ENCODE measurements around the gene CELSR1.
"Not testable (repeated sequence)": the region's sequence is repeated elsewhere in the genome, so short reads cannot be mapped to it uniquely, and the experiment has no call there.

Gene CELSR1

DNA sequence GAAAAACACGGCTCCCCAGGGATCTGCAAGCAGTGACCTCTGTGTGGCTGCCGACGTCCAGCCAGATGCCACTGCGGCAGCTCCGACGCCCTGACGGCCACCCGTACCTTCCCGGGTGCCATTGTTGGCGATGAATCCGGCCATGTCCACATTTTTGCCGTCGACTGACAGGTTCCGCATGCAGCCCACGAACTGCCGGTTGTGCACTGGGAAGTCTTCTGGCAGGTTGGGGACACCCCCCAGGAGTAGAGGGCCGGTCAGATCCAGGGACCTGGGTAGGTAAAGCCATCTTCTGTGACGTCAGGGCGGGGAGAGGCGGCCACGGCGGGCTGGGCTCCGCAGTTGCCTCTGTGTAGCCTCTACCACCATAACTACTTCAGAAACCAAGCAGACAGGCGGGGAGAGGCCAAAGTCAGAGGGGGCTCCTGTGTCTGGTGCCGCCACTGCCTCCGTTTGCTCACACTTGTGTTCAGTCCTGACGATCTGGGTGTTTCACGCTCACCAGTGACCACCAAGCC, 127.1 kb downstream of the CELSR1 start:
- Mint-ChIP-seq H3K4me1 (ENCODE audit: low read depth in 2 of 2) (no peaks in the 10 kb centered on the region), H3K27me3 (peaks cover 26 to 30% of the 10 kb centered on the region in 2 donors), H3K4me3 (no peak overlapping the region), H3K36me3 (ENCODE audit: insufficient read depth) (peaks cover 6% of the 10 kb centered on the region), H3K27ac (no peak overlapping the region), H3K9me3 (no peaks in the 10 kb centered on the region)
- DNase-seq (no peak), ATAC-seq (replicated peaks) (no peak)

DNA sequence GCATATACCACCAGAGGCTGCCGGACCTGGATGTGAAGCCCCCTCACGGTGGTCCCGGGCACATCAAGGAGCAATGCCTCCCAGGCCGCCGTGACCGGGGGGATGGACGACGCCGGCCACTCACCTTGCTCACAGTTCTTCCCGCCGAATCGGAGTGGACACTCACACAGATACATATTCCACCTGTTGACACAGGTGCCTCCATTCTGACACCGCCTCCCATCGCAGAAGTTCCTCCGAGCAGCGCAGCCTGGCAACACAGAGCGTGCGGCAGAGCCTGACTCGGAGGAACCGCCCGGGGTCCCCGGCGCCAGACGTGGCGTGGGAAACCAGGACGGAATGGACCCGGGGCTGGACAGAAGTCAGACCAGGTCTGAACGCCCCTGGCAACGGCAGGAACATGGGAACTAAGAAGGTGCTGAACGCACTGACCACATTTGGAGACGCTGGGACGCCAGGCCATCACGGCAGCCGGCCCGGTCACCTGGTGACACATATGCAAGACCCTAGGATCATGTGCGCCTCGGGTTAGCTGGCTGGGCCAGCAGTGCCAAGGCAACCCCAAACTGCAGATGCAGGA, 127.7 kb downstream of the CELSR1 start:
- no peak overlapping the region for H3K27ac Mint-ChIP-seq
- no peak for DNase-seq
- peaks cover 26 to 30% of the 10 kb centered on the region in 2 donors for H3K27me3 Mint-ChIP-seq
- no peaks in the 10 kb centered on the region for H3K9me3 Mint-ChIP-seq
- no peak overlapping the region for H3K4me3 Mint-ChIP-seq
- peaks cover 6% of the 10 kb centered on the region for H3K36me3 Mint-ChIP-seq (ENCODE audit: insufficient read depth)
- peaks cover 0 to 1% of the 10 kb centered on the region in 2 donors for H3K4me1 Mint-ChIP-seq (ENCODE audit: low read depth in 2 of 2)
- ATAC-seq (replicated peaks): no peak

DNA sequence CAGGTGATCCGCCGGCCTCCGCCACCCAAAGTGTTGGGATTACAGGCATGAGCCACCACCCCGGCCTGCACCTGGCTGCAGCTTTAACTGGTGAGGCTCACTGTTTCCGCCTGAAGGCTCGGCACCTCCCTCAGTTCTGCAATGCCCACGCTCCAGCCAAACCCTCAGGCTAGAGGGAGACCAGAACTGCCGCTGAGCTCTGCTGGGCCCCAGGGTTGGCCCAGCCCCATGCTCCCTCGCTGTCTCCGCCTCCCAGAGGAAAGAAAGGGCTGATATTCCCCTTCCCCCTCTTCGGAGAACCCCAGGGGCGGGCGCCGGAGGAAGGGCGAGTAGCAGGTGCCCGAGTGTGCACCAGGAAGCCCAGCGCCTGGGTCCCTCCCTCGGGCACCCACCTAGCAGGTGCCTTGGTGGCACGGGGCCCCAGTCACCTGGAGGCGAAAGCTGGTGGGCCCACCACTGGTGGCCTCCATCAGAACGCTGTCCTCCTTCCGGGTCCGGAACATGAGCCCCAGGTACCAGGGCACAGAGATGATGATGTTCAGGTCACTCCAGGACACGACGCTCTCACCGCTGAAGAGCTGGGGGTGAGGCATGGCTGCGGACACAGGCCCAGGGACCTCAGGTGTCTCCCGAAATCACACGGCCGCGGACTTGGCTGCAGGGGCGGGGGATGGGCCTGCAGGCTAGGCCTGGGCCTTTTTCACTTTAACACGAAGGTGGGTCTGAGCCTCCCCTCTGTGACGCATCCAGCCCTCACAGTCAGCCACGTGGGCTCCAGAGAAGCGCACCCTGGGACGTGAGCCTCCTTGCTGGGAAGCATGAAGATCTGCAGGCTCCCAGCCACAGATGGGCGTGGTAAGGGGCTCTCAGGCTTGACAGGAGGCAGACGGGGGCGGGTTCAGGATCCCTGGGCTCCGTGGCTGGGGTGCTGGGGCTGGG, 128.6 kb downstream of the CELSR1 start:
- Mint-ChIP-seq H3K27me3 (peaks cover 25 to 30% of the 10 kb centered on the region in 2 donors), H3K27ac (no peak overlapping the region), H3K36me3 (ENCODE audit: insufficient read depth) (peaks cover 9% of the 10 kb centered on the region), H3K9me3 (no peaks in the 10 kb centered on the region), H3K4me1 (ENCODE audit: low read depth in 2 of 2) (peaks cover 4 to 10% of the 10 kb centered on the region in 2 donors), H3K4me3 (no peak overlapping the region)
- DNase-seq (no peak), ATAC-seq (replicated peaks) (no peak)

DNA sequence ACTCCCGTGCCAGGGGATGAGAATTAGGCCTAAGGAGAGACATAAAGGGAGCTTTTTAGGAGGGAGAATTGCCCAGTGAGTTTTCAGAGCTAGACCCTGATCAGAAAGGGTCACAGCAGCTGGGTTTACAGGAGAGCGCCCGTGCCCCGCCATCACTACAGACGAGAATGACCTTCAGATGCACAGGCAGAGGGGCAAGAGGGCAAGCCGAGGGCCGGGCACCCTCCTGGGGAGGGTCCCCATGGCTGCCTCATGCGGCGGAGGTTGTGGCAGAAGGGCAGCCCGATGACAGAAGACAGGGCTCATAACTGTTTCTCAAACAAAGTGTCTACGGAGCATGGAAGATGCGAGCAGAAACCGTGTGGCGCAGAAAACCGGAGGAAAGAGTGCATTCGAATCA, 129.7 kb downstream of the CELSR1 start:
- H3K4me3 Mint-ChIP-seq: no peak overlapping the region
- ATAC-seq (replicated peaks): no peak
- no peak overlapping the region for H3K27ac Mint-ChIP-seq
- H3K9me3 Mint-ChIP-seq: no peaks in the 10 kb centered on the region
- DNase-seq: no peak
- H3K36me3 Mint-ChIP-seq (ENCODE audit: insufficient read depth): peaks cover 20% of the 10 kb centered on the region
- H3K27me3 Mint-ChIP-seq: peaks cover 14 to 22% of the 10 kb centered on the region in 2 donors
- H3K4me1 Mint-ChIP-seq (ENCODE audit: low read depth in 2 of 2): peaks cover 11 to 21% of the 10 kb centered on the region in 2 donors

DNA sequence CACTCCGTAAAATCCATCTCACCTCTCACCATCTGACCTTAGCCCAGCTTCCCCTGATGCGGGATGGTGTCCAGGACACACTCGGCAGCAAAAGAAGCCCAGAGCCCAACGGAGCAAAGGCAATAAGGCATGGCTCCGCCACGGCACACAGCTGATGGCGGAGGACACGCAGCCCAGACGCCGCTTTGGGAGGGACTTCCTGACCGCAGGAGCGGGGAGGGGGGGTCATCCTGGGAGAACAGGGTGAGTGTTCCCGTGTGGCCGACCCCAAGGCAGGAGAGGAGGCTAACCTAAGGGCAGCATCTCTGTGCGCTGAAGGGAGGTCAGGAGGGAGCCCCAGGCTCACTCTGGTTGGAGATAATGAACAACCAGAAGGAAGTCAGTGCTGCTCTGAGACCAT, 130.6 kb downstream of the CELSR1 start:
- Mint-ChIP-seq H3K4me3 (no peak overlapping the region), H3K4me1 (ENCODE audit: low read depth in 2 of 2) (peaks cover 18 to 27% of the 10 kb centered on the region in 2 donors), H3K36me3 (ENCODE audit: insufficient read depth) (peaks cover 21% of the 10 kb centered on the region), H3K27me3 (peaks cover 8 to 17% of the 10 kb centered on the region in 2 donors), H3K9me3 (no peaks in the 10 kb centered on the region), H3K27ac (no peak overlapping the region)
- no peak for DNase-seq
- ATAC-seq (replicated peaks): no peak

DNA sequence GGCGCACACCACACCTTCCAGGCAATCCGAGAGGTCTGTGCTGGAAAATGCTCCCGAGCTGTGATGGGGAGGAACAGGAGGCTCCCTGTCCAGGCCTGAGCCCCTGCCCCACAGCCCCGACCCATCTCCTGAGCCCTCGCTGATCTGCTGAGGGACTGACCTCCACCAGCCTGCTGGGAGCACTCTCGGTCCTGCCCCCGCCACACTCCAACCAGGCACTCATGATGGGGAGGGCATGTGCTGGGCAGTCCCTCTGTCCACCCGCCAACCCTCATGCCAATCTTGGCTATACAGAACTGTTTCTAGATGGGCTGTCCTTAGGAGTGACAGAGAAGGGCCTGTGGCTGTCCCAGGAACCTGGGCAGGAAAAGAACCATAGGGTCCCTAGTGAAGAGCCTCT, 131.1 kb downstream of the CELSR1 start:
- H3K27me3 Mint-ChIP-seq: peaks cover 8 to 17% of the 10 kb centered on the region in 2 donors
- no peaks in the 10 kb centered on the region for H3K9me3 Mint-ChIP-seq
- peaks cover 18 to 27% of the 10 kb centered on the region in 2 donors for H3K4me1 Mint-ChIP-seq (ENCODE audit: low read depth in 2 of 2)
- ATAC-seq (replicated peaks) (no peak), DNase-seq (no peak)
- peaks cover 21% of the 10 kb centered on the region for H3K36me3 Mint-ChIP-seq (ENCODE audit: insufficient read depth)
- H3K4me3 Mint-ChIP-seq: no peak overlapping the region
- no peak overlapping the region for H3K27ac Mint-ChIP-seq

DNA sequence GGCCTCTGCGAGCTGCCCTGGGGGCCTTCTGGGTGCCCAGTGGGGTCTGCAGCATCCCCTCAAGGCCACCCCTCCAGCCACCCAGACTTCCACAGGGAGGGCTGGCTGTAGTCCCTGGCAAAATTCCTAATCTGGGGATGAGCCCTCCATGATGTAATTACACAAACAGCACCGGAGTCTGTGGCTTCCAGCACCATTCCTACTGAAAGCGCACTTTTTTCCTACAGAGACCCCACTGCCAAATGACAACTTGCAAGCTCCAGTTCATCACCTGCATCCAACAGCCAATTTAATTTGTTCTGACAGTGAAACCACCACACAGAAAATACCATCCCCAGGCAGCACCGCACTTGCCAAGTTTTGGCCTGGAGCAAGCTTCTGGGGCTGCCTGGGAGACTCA, 131.5 kb downstream of the CELSR1 start:
- no peaks in the 10 kb centered on the region for H3K9me3 Mint-ChIP-seq
- H3K4me1 Mint-ChIP-seq (ENCODE audit: low read depth in 2 of 2): peaks cover 18 to 27% of the 10 kb centered on the region in 2 donors
- peaks cover 4 to 13% of the 10 kb centered on the region in 2 donors for H3K27me3 Mint-ChIP-seq
- H3K4me3 Mint-ChIP-seq: no peak overlapping the region
- no peak overlapping the region for H3K27ac Mint-ChIP-seq
- ATAC-seq (replicated peaks) (no peak), DNase-seq (no peak)
- H3K36me3 Mint-ChIP-seq (ENCODE audit: insufficient read depth): peaks cover 21% of the 10 kb centered on the region

DNA sequence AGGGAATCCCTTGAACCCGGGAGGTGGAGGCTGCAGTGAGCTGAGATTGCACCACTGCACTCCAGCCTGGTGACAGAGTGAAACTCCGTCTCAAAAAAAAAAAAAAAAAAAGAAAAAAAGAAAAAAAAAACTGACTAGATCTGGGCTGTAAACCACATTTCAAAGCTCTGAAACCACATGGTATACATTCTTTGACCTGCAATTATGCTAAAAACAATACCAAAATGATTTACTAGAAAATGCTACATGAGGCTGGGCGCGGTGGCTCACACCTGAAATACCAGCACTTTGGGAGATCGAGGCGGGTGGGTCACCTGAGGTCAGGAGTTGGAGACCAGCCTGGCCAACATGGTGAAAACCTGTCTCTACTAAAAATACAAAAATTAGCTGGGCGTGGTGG, 133.5 kb downstream of the CELSR1 start:
- peak; percentile 84 for ATAC-seq (replicated peaks)
- peaks cover 22 to 27% of the 10 kb centered on the region in 2 donors for H3K4me1 Mint-ChIP-seq (ENCODE audit: low read depth in 2 of 2)
- H3K36me3 Mint-ChIP-seq (ENCODE audit: insufficient read depth): peaks cover 18% of the 10 kb centered on the region
- peak overlapping the region in 1 of 2 donors; percentile 82 for H3K27ac Mint-ChIP-seq
- H3K27me3 Mint-ChIP-seq, H3K9me3 Mint-ChIP-seq, DNase-seq: not testable (repeated sequence)
- H3K4me3 Mint-ChIP-seq: peak overlapping the region; percentile 62 to 67

DNA sequence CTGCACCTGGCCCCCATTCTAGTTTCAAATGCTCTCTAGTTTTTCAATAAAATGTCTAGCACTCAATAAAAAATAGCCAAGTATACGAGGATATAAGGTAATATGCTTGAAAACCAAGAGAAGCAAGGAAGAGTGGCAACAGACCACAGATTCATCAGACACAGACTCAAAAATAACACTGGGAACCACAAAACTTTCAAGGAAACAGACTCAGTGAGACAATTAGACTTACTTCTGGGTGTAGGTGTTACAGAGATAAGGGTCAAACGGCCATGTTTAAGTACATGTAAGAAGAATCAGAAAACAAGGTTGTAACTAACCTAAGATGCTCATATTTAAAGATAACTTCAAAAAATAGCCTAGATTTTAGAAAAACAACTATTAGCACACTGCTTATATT, 134.9 kb downstream of the CELSR1 start:
- Mint-ChIP-seq H3K4me1 (ENCODE audit: low read depth in 2 of 2) (peaks cover 22 to 27% of the 10 kb centered on the region in 2 donors), H3K27me3 (peaks cover 0 to 4% of the 10 kb centered on the region in 2 donors), H3K4me3 (peak overlapping the region; percentile 20 to 51), H3K36me3 (ENCODE audit: insufficient read depth) (peaks cover 16% of the 10 kb centered on the region), H3K9me3 (no peaks in the 10 kb centered on the region), H3K27ac (peak overlapping the region; percentile 53 to 78)
- ATAC-seq (replicated peaks): peak; percentile 60
- no peak for DNase-seq

DNA sequence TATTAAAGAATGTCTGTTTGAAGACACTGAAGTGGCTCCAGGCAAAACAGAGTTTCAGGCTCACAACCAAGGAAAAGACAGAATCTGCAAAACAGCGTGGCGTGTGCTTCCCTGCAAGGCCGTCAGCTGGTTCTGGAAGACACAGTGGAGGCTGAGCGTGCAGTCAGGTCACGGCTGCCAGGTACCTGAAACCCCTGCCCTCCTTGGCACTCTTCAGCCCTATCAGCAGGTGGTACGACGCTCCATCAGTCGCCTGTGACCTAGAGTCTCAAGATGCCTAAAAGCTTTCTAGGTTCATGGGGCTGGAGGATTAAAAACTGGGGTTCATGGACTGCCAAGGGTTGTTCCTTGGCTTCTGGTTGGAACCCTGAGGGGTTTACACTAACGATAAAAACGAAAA, 136.1 kb downstream of the CELSR1 start:
- H3K4me1 Mint-ChIP-seq (ENCODE audit: low read depth in 2 of 2): peaks cover 22 to 27% of the 10 kb centered on the region in 2 donors
- DNase-seq (no peak), ATAC-seq (replicated peaks) (no peak)
- no peaks in the 10 kb centered on the region for H3K9me3 Mint-ChIP-seq
- H3K27ac Mint-ChIP-seq: no peak overlapping the region
- H3K4me3 Mint-ChIP-seq: no peak overlapping the region
- no peaks in the 10 kb centered on the region for H3K27me3 Mint-ChIP-seq
- peaks cover 16% of the 10 kb centered on the region for H3K36me3 Mint-ChIP-seq (ENCODE audit: insufficient read depth)

DNA sequence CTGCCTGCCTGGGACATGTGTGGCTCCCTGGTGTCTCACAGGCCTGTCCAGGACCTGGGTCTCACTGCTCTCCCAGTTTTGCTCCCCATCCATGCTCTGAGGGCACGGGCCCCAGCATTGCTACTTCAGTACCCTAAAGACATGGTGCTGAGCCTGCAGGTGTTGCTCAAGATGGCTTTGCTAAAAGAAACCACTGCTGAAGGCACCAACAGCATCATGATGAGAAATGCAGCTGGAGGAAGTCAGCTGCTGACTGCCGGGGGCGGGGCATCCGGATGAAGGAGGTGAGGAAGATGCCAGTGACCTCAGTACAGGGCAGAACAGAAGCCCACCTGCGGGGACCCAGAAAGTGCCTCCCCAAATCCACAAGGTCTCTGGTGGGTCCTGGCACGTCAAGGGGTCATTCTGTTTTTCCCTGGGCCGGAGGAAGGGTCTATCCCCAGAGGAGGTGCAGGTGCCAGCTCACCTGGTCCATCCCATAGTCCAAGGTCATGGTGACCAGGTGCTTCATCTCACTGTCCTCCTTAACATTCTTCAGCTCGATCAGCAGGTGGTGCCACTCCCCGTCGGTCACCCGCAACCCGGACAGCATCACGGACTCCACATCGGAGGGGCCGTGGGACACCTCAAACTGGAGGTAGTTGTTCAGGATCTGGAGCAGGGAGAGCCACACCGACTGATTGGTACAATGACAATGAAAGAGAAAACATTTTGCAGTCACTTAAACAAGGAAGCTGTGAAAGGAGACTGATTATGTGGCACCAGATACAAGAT, 138.0 kb downstream of the CELSR1 start:
- ATAC-seq (replicated peaks) (peak; percentile 18), DNase-seq (no peak)
- peaks cover 23 to 24% of the 10 kb centered on the region in 2 donors for H3K4me1 Mint-ChIP-seq (ENCODE audit: low read depth in 2 of 2)
- peak overlapping the region in 1 of 2 donors; percentile 33 for H3K27ac Mint-ChIP-seq
- no peaks in the 10 kb centered on the region for H3K9me3 Mint-ChIP-seq
- H3K4me3 Mint-ChIP-seq: no peak overlapping the region
- H3K27me3 Mint-ChIP-seq: peaks cover 0 to 6% of the 10 kb centered on the region in 2 donors
- peaks cover 16% of the 10 kb centered on the region for H3K36me3 Mint-ChIP-seq (ENCODE audit: insufficient read depth)

DNA sequence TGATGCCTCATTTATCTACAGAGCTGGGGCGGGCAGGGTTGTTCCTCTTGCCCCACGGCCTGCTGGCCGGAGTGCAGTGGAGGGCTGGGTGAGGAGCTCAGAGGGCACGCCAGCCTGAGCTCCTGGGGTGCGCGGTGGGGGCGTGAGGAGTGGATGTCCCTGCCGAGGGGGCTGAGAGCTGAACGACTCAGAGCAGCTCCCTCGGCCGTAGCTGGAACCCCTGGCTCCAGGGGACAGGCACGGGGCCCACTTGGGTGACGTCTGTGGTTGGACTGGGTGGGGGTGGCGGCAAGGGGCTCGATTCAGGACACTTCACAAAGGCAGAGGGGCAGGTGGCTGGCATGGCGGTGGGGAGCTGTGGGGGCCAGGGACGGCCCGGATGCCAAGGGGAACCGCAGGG, 139.5 kb downstream of the CELSR1 start:
- ATAC-seq (replicated peaks) (no peak), DNase-seq (no peak)
- no peak overlapping the region for H3K4me3 Mint-ChIP-seq
- peaks cover 4% of the 10 kb centered on the region for H3K36me3 Mint-ChIP-seq (ENCODE audit: insufficient read depth)
- peaks cover 10% of the 10 kb centered on the region in 2 donors for H3K27me3 Mint-ChIP-seq
- H3K9me3 Mint-ChIP-seq: no peaks in the 10 kb centered on the region
- peaks cover 12 to 22% of the 10 kb centered on the region in 2 donors for H3K4me1 Mint-ChIP-seq (ENCODE audit: low read depth in 2 of 2)
- H3K27ac Mint-ChIP-seq: peak overlapping the region in 1 of 2 donors; percentile 20

DNA sequence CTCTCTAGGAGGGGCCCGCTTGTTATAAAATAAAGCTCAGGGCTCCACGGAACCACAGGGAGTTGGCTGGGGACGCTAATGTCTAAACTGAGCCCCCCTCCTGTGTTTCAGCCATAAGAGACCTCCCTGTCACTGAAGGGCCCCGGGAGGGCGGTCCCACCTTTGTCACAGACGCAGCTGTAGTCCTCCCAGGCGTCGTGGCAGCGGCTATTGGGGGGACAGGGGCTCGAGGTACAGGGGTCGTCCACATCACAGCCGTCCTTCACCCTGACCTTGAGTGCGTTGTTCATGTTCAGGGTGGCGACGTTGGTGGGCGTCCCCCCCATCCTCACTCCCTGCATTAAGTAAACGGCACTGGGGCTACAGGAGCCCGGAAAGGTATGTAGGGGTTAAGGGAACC, 139.9 kb downstream of the CELSR1 start:
- no peaks in the 10 kb centered on the region for H3K9me3 Mint-ChIP-seq
- no peak for ATAC-seq (replicated peaks)
- peak overlapping the region in 1 of 2 donors; percentile 20 for H3K27ac Mint-ChIP-seq
- H3K27me3 Mint-ChIP-seq: peaks cover 10 to 14% of the 10 kb centered on the region in 2 donors
- no peaks in the 10 kb centered on the region for H3K36me3 Mint-ChIP-seq (ENCODE audit: insufficient read depth)
- no peak for DNase-seq
- peaks cover 8 to 18% of the 10 kb centered on the region in 2 donors for H3K4me1 Mint-ChIP-seq (ENCODE audit: low read depth in 2 of 2)
- H3K4me3 Mint-ChIP-seq: no peak overlapping the region
